CD4-positive, alpha-beta T cell treated with Interleukin-17A for 4 hours (primary cell): ENCODE measurements around the gene RGS12.

Experiments
- DNase-seq: peaks from one replicate; pipeline ENCODE4 v3.0.0-alpha.2; 2020; ENCODE audit warnings: mixed read lengths

Gene RGS12

GRCh38 chr4:3280466-3280865 is 12.4 kb upstream of the RGS12 start:
- DNase-seq, result no peak

- DNase-seq, result no peak
Measured at GRCh38 chr4:3283483-3283882, 9.3 kb upstream of the RGS12 start.

GRCh38 chr4:3283916-3284315 is 8.9 kb upstream of the RGS12 start:
- DNase-seq, result no peak

GRCh38 chr4:3284734-3285557 is 7.9 kb upstream of the RGS12 start:
- no peak for DNase-seq

GRCh38 chr4:3285558-3286334 is 7.1 kb upstream of the RGS12 start:
- DNase-seq, result no peak

GRCh38 chr4:3286335-3287175 is 6.3 kb upstream of the RGS12 start:
- no peak for DNase-seq

GRCh38 chr4:3287271-3287971 is 5.4 kb upstream of the RGS12 start:
- DNase-seq, result no peak

- no peak for DNase-seq
Measured at GRCh38 chr4:3287972-3288570, 4.8 kb upstream of the RGS12 start.

- no peak for DNase-seq
Measured at GRCh38 chr4:3288571-3289094, 4.2 kb upstream of the RGS12 start.

GRCh38 chr4:3290476-3290875 is 2.3 kb upstream of the RGS12 start:
- DNase-seq, result no peak

GRCh38 chr4:3290889-3291321 is 1.9 kb upstream of the RGS12 start:
- no peak for DNase-seq

- DNase-seq, result no peak
Measured at GRCh38 chr4:3291411-3291968, 1.3 kb upstream of the RGS12 start.

- peak; percentile 38 for DNase-seq
Measured at GRCh38 chr4:3291969-3292570, 751 bp upstream of the RGS12 start.

GRCh38 chr4:3293401-3294391 is 875 bp downstream of the RGS12 start:
- DNase-seq, result no peak

GRCh38 chr4:3294401-3295241 is 1.8 kb downstream of the RGS12 start:
- DNase-seq, result no peak

GRCh38 chr4:3295837-3296624 is 3.2 kb downstream of the RGS12 start:
- no peak for DNase-seq

- DNase-seq, result no peak
Measured at GRCh38 chr4:3296651-3297050, 3.8 kb downstream of the RGS12 start.
